GM19099 (cell line): ENCODE measurements around the gene TMEM8B.
A peak's percentile ranks its signal among the peaks of the same experiment; 100 is the strongest.

ENCODE experiments used
- POLR2A ChIP-seq: IDR thresholded peaks from 3 replicates; pipeline ENCODE4 v1.6.1; 2011; ENCODE audit warnings: low read depth; ENCODE audit not compliant: insufficient read length; ENCODE audit errors: extremely low read depth

TMEM8B gene

DNA sequence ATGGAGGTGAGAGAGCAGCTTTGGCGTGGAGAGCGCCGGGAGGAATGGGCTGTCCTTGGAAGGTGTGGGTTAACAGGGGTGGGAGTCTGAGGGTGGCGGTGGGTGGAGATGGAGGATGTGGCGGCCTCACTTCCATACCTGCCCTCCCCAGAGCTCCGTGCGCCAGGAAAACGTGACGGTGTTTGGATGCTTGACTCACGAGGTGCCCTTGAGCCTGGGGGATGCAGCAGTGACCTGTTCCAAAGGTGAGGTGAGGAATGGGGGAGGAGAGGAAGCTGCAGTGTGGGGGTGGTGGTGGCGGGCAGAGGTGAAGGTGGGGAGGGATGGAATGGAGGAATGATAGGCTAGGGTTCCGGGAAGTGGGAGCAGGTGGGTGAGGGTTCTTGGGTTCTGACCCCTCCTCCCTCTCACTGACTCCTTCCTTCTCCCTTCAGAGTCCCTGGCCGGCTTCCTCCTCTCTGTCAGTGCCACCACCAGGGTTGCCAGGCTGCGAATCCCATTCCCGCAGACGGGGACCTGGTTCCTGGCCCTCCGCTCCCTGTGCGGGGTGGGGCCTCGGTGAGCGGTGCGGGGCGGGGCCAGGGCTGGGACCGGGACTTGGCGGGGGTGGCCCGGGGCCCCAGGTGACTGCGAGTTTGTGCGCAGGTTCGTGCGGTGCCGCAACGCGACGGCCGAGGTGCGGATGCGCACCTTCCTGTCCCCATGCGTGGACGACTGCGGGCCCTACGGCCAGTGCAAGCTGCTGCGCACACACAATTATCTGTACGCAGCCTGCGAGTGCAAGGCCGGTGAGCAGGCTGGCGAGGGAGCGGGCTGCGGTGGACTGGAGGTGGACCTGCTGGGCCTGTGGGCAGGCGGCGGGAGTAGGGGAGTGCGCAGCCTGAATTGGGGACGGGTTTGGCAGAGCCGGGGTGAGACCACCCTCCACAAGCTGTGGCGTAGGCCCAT, 17.1 kb downstream of the TMEM8B start:
- no peak for TF ChIP-seq POLR2A

- TF ChIP-seq POLR2A, result peak; percentile 55
These were observed 19.0 kb downstream of the TMEM8B start for GRCh38 chr9:35847792-35848572.

- no peak for TF ChIP-seq POLR2A
These were observed 23.3 kb downstream of the TMEM8B start for GRCh38 chr9:35852267-35852815.

- TF ChIP-seq POLR2A, result no peak
These were observed 24.1 kb downstream of the TMEM8B start for GRCh38 chr9:35852876-35853865.

DNA sequence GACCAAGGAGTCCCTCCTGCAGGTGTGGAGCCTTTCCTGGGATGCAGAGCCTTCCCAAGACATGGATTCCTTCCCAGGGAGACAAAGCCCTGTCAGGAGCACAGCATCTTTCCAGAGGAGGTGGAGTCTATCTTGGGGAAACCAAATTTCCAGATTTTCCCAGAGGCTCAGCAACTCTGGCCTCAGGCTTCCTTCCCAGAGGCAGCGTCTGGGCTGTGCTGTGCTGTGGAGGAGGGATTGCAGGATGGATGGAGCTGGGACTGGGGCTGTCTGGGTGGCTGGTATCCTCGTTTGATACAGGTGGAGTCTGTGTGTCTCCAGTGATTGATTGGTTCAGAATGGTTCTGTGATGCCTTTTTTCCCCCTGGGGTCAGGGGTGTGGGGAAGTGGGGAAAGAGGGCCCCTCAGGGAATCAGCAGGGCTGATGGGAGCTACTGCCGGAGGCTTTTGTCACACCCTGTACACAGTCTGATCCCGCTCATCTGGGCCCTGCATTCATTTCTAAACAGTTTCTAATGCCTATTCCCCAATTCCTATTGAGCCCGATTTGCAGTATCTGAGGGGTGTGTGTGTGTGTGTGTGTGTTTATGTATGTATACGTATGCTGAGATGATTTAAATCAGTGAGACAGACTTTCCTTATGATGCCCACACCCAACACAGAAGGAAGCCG, 25.2 kb downstream of the TMEM8B start:
- no peak for TF ChIP-seq POLR2A

DNA sequence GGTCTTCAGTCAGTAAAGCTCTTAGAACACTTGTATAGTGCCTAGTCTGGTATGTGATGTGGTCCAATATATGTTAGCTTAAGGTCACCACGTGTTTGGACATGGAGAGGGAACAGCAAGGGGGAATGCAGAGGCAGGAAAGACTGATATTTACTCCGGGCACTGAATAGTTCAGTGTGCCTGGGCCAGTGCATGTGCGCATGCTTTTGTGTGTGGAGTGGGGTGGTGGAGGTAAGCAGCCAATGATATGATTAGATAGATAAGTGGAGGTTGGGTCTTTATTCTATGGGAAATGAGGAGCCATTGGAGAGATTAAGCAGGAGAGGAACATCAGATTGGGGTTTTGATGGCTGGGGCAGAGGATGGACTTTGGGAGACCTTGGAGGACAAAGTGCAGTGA, 27.2 kb downstream of the TMEM8B start:
- no peak for TF ChIP-seq POLR2A

GRCh38 chr9:35856882-35857281, 27.9 kb downstream of the TMEM8B start:
- TF ChIP-seq POLR2A, result no peak

DNA sequence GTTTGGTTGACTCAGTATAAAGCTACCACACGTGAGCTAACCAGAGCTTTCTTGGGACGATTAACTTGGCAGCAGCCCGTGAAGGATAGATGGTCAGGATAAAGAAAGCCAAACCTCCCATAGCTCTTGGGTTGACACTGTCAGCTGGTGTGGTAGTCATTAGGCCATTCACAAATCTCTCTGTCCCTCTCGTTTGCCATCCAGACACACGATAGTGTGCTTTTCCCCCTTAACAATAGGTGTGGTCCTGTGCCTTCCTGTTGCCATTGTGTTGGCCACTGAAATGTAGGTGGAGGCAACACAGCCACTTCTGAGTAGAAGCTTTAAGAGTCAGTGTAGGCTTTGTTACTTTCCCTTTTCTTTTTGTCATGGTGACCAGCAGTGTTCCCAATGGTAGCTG, 29.4 kb downstream of the TMEM8B start:
- TF ChIP-seq POLR2A, result no peak

- no peak for TF ChIP-seq POLR2A
These were observed 30.4 kb downstream of the TMEM8B start for GRCh38 chr9:35859310-35859989.

DNA sequence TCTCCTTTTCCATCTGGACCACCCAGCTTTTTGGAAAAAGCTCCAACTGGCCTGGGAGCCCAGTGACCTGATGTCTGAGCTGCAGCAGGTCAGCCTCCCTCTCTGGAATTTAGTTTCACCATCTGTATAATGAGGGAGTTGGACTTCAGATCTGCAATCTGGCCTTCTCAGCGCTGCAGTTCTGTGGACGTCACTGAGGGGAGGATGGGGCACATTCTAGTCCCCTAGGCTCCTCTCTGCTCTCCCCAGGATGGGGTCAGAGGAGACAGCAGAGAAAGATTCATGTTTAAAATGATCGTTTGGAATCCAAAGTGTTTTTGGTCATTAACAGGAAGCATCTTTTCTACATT, 30.9 kb downstream of the TMEM8B start:
- no peak for TF ChIP-seq POLR2A

DNA sequence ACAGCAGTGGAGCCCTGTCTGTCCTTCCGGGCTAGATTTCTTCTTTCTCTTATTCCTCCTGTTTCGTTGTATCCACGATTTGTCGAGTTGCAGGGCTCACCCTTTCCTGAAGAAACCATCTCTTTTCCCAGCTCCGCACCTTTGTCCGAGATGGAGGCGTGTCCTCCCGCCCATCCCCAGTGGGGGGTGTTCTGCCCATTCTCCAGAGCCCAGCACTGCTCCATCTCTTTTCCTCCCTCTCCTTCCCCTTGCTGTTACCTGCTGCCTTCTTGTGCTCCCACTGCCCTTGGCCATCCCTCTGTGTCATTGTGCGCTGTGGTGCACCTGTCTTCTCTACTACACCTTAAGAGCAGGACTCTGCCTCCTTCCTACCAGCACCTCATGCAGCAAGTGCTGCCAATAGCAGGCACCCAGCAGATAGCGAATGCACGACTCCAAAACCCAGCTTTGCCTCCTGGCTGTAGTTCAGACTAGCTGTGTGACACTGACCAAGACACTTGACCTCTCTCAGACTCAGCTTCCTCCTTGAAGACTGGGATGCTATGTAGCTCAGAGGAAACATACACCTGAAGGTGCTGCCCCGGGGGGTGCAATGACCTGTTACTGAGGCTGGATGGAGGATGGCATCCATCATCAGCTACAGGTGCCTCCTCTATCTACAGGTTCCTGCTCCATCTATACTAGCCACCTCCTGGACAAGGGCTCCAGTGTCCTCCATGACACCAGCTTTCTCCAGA, 32.3 kb downstream of the TMEM8B start:
- TF ChIP-seq POLR2A, result no peak

GRCh38 chr9:35862328-35862727, 33.3 kb downstream of the TMEM8B start:
- no peak for TF ChIP-seq POLR2A

DNA sequence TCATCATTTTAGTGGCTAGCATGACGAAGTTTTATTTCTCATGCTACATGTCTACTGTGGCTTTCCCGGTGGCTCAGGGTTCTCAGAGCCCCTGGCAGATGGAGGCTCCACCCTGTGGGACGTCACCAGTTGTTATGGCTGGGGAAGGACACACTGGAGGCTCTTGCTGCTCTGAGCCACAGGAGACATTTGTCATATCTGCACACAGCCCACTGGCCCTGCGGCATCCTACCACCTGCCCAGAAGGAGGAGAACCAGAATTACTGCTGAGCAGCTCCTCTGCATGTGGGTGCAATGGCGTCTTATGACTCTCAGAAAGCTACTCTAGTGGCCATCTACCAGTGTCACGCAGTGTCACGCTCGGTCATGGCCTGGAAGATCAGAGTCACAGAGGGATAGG, 34.6 kb downstream of the TMEM8B start:
- TF ChIP-seq POLR2A, result no peak
